ENCODE measurements around the gene CLEC16A.
A peak's percentile ranks its signal among the peaks of the same experiment; 100 is the strongest.

Gene CLEC16A

GRCh38 chr16:10981697-10982216, 37.4 kb downstream of the CLEC16A start:
- in situ Hi-C loops (cut with HindIII; ENCODE audit: low sequenced_read_pairs) = no loop called here
- no peak overlapping the region for H3K4me3 ChIP-seq (ENCODE audit: low read depth, low read length)
- TF ChIP-seq CTCF (IDR thresholded peaks at IDR 0.05; ENCODE audit: low read depth, low read length) = peak; percentile 41
- no peak for DNase-seq (ENCODE audit: low read depth, low spot score)

GRCh38 chr16:10982465-10983150, 38.2 kb downstream of the CLEC16A start:
- in situ Hi-C loops (cut with HindIII; ENCODE audit: low sequenced_read_pairs) = no loop called here
- no peak for DNase-seq (ENCODE audit: low read depth, low spot score)
- no peak for TF ChIP-seq CTCF (IDR thresholded peaks at IDR 0.05; ENCODE audit: low read depth, low read length)
- no peak overlapping the region for H3K4me3 ChIP-seq (ENCODE audit: low read depth, low read length)

DNA sequence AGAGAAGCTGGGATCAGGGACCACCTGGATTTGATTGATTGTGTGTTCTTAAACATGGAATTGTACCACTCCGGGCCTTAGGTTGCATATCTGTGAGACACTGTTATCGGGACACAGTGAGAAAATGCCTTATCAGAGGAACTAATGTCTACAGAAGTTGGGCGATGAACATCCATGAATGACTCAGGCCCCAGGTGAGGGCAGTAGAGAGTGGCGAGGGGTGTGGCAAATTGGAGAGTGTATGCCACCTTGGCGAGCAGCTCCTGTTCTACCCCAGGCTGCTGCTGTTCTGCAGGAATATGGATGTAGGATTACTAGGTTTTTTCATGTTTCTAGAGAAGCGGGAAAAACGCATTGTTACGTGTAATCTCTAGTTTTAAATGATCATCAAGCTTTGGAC, 38.8 kb downstream of the CLEC16A start:
- no peak for DNase-seq (ENCODE audit: low read depth, low spot score)
- in situ Hi-C loops (cut with HindIII; ENCODE audit: low sequenced_read_pairs) = no loop called here
- no peak for TF ChIP-seq CTCF (IDR thresholded peaks at IDR 0.05; ENCODE audit: low read depth, low read length)
- H3K4me3 ChIP-seq (ENCODE audit: low read depth, low read length) = no peak overlapping the region

GRCh38 chr16:10984509-10984908, 40.1 kb downstream of the CLEC16A start:
- DNase-seq (ENCODE audit: low read depth, low spot score) = peak; percentile 68
- H3K4me3 ChIP-seq (ENCODE audit: low read depth, low read length) = no peak overlapping the region
- TF ChIP-seq CTCF (IDR thresholded peaks at IDR 0.05; ENCODE audit: low read depth, low read length) = no peak
- in situ Hi-C loops (cut with HindIII; ENCODE audit: low sequenced_read_pairs) = no loop called here

- in situ Hi-C loops (cut with HindIII; ENCODE audit: low sequenced_read_pairs) = no loop called here
- no peak for TF ChIP-seq CTCF (IDR thresholded peaks at IDR 0.05; ENCODE audit: low read depth, low read length)
- H3K4me3 ChIP-seq (ENCODE audit: low read depth, low read length) = no peak overlapping the region
- no peak for DNase-seq (ENCODE audit: low read depth, low spot score)
These were observed 43.2 kb downstream of the CLEC16A start for GRCh38 chr16:10987361-10988163.

DNA sequence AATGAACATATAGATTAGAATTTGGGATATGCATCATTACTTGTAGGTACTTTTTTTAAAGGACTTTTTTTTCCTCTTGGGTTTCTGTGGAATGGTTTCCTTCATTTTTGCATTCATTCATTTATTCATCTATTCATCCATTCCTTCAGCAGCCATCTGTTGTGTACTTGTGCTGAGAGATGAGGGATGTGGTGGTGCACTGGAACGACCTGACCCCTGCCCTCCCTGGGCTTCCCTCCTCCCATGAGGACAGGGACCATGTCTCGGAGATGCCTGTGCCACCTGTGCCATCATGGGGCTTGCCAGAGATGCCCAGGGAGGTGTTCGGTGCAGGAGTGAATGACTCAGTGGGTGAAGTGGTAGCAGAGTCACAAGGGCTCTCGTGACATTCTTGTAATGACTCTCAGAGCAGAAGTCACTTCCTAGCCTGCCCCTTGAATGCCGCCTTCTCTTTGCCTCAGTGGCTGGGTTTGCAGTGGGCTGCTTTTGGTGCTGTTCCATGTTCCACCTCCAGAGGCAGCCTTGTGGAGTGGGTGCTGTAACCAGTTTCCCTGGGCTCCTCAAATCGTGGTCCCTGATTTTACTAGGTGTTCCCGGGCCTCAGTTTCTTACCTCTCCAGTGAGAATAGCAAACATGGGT, 43.9 kb downstream of the CLEC16A start:
- in situ Hi-C loops (cut with HindIII; ENCODE audit: low sequenced_read_pairs) = no loop called here
- no peak for DNase-seq (ENCODE audit: low read depth, low spot score)
- peak; percentile 49 for TF ChIP-seq CTCF (IDR thresholded peaks at IDR 0.05; ENCODE audit: low read depth, low read length)
- H3K4me3 ChIP-seq (ENCODE audit: low read depth, low read length) = no peak overlapping the region
